Measurements from ENCODE around the gene OXCT2.
"Not testable (repeated sequence)": the region's sequence is repeated elsewhere in the genome, so short reads cannot be mapped to it uniquely, and the experiment has no call there.

Gene OXCT2

GRCh38 chr1:39771022-39771532, at the start of gene OXCT2:
TSS of gene OXCT2 (minus strand) at chr1:39771348. CDS start at chr1:39771255, 93 bp downstream.
- DNase-seq, result not testable (repeated sequence)

- no peak for DNase-seq
These were observed 48.1 kb upstream of the OXCT2 start for GRCh38 chr1:39819091-39819812.

GRCh38 chr1:39818482-39818881, 47.3 kb upstream of the OXCT2 start:
- no peak for DNase-seq

GRCh38 chr1:39817091-39817932, 46.2 kb upstream of the OXCT2 start:
- DNase-seq, result not testable (repeated sequence)

- DNase-seq, result no peak
These were observed 45.4 kb upstream of the OXCT2 start for GRCh38 chr1:39816415-39817090.

GRCh38 chr1:39812913-39813312, 41.8 kb upstream of the OXCT2 start:
- no peak for DNase-seq

GRCh38 chr1:39808784-39809517, 37.8 kb upstream of the OXCT2 start:
- no peak for DNase-seq

- no peak for DNase-seq
These were observed 34.2 kb upstream of the OXCT2 start for GRCh38 chr1:39805385-39805784.

- DNase-seq, result no peak
These were observed 31.5 kb upstream of the OXCT2 start for GRCh38 chr1:39802496-39803260.

GRCh38 chr1:39800471-39800835, 29.3 kb upstream of the OXCT2 start:
- no peak for DNase-seq

GRCh38 chr1:39799770-39800470, 28.8 kb upstream of the OXCT2 start:
- DNase-seq, result no peak

GRCh38 chr1:39798859-39799769, 28.0 kb upstream of the OXCT2 start:
- DNase-seq, result not testable (repeated sequence)

GRCh38 chr1:39795651-39796050, 24.5 kb upstream of the OXCT2 start:
- DNase-seq, result no peak

GRCh38 chr1:39791838-39792237, 20.7 kb upstream of the OXCT2 start:
- DNase-seq, result no peak

- DNase-seq, result no peak
These were observed 18.5 kb upstream of the OXCT2 start for GRCh38 chr1:39789571-39790110.

GRCh38 chr1:39788758-39789570, 17.8 kb upstream of the OXCT2 start, which contains the start of gene BMP8B:
TSS of gene BMP8B (minus strand) at chr1:39788865. CDS start at chr1:39788485, 380 bp downstream.
- DNase-seq, result no peak

- DNase-seq, result no peak
These were observed 17.2 kb upstream of the OXCT2 start for GRCh38 chr1:39788426-39788757.

GRCh38 chr1:39787964-39788363, 16.8 kb upstream of the OXCT2 start:
- DNase-seq, result not testable (repeated sequence)

GRCh38 chr1:39787468-39787867, 16.3 kb upstream of the OXCT2 start:
- DNase-seq, result no peak

Data from GOT3 (cell line).